Activated CD4-positive, alpha-beta T cell treated with anti-CD3 and anti-CD28 coated beads, Interleukin-2, amount 50 U/mL, for 24 hours (primary cell): Measurements from ENCODE around the gene TMEM201.
A peak's percentile ranks its signal among the peaks of the same experiment; 100 is the strongest.

Experiments
- DNase-seq, 2 donors: peaks; one replicate each; pipeline ENCODE4 v3.0.0-alpha.2; 2020; ENCODE audit warnings: low read depth in 1 of 2, low spot score in 1 of 2

Gene TMEM201

DNA sequence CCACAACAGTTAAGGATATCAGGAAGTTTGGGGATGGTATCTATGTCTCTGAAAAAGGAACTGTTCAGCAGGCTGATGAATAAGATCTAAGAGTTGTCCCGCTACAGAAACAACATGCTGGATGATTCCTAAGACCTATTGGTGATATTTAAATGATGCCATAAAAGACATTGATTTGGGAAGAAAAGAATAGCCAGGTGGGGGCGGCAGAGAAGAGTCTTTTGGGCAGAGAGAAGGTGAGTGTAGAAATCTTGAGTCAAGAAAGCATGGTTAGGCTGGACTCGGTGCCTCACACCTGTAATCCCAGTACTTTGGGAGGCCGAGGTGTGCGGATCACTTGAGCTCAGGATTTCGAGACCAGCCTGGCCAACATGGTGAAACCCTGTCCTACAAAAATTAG, 11.8 kb upstream of the TMEM201 start:
- no peak for DNase-seq

DNA sequence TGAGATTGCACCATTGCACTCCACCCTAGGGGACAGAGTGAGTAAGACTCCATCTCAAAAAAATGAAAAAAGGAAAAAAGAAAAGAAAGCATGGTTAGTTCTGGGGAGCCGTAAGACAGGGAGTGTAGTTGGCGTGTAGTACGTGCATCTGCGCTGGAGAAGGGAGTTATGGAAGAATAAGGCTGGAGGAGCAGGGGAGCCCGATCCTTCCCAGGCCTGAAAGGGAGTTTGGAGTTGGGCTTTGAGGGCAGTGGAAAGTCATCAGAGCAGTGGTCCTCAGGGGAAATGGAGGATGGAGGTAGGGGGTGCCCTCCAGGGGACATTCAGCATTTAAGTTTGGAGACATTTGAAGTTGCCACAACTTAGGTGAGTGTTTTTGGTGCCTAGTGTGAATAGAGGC, 11.3 kb upstream of the TMEM201 start:
- no peak for DNase-seq

DNA sequence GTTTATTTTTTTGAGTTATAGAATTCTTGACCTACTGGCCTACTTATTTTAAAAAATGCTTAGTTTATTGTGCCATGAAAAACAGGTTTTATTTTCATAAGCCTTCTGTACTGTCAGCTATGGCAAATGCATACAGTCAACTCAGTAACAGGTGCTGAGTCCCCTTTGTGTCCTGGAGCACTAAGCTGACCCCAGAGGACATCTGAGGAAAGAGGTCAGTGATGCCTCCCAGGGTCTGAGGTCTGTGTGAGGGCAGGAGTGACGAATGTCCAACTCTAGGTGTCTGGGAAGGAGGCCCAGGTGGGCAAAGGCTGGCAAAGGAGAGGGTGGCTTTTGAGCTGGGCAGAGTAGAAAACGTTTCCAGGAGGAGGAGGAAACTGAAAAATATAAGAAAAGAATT, 7.8 kb upstream of the TMEM201 start:
- DNase-seq: no peak

DNA sequence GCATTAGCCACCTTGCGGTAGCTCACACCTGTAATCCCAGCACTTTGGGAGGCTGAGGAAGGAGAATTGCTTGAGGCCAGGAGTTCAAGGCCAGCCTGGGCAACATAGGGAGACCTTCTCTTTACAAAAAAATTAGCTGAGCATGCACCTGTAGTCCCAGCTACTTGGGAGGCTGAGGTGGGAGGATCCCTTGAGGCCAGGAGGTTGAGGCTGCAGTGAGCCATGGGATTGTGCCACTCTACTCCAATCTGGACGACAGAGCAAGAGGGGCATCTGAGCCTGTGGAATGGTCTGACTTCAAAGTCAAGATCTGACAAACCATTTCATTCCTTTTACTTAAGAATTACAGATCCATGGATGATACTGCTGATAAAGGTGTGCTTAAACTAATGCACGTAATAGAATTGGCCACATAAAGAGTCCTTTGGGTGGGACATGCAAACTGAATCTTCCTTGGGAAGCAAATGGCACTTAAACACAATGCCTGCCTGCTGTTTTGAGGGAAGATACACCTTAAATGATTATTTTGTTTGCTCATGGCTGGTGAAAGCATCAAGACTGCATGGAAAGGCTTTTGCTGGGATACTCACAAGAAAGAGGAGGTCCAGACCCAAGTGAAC, 2.5 kb upstream of the TMEM201 start:
- no peak for DNase-seq

DNA sequence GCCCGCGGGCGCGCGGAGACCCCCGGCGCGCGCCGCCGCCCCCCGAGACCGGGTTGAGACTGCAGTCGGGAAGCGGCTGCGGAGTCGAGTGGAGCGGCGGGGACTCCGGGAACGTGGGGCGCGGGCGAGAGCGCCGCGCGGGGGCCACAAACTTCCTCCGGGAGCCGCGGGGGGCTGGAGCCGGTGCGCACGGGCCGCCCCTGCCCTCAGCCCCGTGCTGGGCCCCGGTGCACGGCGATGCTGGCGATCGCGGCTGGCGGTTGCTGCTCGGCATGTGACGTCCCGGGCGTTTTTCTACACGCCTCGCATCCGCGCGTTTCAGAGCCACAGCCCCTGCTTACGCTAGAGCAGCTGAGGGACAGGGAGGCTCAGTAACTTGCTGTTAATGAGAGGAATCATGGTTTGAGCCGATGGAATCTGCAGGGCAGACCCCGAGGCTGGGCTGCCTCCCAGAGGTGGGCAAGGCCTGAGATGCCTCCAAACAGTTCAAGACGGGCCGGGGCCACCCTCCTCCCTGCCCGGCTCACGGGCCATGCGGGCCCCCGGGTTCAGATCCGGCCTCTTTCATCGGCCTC, 520 bp downstream of the TMEM201 start:
- DNase-seq: peak in 1 of 2 donors; percentile 16

DNA sequence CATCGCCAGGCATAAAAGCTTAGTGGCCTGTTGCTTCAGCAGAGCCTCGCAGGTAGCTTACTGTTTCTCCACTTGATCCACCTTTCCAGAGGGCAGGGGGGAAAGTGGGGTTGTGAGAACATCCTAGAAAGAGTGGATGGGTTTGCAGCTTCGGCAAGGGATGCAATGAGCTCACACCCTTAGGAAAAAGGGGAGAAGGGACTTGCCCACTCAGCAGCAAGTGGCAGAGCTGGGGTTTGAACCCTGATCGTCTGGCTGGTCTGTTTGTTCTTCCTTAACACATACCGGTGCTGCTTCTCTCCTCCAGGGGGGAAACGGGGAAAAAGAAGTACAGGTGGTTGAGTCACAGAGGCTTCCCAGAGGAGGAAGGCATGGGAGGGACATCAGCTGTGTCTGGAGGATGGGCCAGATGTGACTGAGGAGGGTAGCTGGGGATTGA, 1.0 kb downstream of the TMEM201 start:
- peak in 1 of 2 donors; percentile 14 for DNase-seq

DNA sequence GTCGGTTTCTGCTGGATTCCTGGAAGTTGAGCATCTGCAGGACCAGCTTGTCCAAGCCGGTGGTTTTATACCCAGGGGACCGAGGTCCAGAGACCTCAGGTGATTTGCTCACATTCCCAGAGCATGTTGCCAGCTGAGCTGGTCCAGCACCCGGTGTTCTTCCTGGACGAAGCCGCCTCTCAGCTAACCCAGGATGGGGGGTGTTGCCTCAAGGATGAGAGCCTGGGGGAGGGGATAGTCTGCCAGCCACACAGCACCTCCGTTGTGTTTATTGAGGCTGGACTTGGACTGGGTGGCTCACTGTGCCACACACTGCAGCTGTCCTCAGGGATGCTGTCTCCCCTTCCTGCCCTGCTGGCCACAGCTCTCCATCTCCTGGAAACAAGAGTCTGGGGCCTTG, 1.5 kb downstream of the TMEM201 start:
- no peak for DNase-seq

DNA sequence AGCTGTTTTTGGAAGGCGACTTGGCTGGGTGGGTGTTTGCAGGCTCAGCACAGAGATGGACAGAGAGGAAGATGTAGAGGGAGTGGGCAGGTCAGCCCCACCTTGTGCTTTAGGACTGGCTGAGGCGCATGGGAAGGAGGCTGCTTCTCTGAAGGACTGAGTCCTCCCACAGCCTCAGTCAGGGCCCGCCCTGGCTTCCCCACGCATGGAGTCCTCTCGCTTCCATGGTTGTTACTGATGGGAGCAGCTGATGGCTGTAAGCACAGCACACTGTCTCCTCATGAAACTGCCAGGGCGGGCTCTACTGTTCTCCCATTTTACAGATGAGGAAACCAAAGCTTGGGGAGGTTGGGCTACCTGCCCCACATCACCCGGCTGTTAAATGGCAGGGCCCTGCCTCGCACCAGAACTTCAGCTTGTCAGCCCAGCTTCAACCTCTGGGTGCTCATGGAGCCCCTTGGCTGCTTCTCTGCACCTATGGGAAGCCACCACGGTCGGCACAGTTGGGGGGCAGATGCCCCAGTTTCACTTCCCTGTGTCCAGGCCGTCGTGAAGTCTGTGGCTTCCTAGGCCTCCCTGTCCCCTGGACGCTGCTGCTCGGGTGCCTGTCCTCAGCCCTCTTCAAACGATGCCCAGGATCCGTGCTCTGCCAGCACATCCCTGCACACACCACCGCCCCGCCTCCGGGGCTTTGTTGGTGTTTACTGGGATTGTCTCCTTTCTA, 2.4 kb downstream of the TMEM201 start:
- no peak for DNase-seq

DNA sequence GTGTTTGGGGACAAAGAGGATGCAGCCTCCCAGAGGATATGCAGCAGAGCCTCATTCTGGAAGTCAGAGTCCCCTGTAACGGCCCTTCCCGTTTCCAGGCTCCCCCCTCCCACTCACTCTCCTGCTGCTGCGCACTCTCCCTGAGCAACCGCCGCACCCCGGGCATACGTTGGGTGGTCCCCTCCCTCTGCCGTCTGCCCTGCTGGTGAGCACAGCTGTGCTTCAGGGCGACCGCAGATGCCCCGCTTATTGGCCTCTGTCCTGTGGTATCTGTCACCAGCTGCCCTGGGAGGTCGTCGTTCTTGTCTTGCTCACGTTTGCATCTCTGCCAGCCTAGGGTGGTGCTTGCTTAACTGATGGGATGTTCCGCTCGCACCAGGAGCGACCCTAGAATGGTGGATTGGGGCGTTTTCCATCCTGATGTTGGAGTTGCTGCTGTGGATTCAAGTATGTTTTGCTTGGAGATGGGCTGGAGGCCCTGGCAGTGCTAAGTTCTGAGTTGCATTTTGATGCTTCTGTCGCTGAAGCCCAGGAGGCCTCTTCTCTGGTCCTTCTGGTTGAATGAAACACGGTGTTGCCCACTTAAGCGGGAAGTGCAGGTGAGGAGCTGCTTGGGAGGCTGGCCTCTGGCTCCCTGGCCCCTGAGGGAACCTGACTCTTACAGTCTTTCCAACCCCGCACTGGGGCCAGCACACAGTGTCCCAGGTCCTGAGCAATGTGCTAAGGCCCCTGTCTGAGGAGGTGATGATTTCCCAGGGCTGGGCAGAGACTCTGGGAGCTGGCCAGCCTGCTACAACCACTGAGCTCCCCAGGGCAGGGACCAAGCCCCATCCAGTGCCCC, 3.2 kb downstream of the TMEM201 start:
- DNase-seq: no peak

DNA sequence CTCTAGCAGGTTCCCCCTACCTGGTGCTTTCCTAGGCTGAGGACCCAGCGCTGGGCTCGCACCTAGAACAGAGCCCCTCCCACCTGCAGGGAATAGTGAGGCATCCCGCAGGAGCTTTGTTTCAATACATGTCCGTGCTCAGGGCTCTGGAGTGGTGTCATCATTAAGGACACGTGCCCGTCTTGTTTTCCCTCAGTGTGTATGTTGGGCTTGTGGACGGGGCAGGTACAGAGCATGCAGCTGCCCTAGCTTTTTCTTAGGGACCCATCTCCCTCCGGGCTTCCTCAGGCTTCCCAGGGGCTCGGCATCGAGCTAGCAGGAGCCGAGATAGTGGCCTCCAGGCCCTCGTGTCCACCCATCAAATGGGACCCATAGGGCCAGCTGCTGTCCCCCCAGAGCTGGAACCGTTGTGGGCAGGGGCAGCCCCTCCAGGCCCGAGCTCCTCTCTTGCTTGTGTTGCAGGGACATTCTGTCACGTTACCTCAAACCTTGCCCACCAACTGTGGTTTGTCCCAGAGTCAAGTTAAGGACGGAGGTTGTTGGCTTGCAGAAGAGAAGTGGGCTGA, 3.9 kb downstream of the TMEM201 start:
- DNase-seq: no peak

DNA sequence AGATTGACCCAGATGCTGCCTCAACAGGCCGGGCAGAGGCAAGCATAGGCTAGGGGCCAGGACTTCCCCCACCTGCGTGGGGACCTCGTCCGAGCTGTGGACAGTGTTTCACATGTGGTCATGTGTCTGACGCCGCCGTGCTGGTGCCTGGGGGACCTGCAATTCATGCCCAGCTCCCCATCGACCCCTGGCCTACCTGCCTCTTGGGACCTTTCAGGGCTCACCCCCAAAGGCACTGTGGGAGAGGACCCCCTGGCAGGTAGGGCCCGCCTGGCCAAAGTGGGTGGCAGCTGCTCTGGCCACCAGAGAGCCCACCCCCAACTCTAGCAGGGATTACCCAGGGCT, 4.4 kb downstream of the TMEM201 start:
- DNase-seq: no peak

DNA sequence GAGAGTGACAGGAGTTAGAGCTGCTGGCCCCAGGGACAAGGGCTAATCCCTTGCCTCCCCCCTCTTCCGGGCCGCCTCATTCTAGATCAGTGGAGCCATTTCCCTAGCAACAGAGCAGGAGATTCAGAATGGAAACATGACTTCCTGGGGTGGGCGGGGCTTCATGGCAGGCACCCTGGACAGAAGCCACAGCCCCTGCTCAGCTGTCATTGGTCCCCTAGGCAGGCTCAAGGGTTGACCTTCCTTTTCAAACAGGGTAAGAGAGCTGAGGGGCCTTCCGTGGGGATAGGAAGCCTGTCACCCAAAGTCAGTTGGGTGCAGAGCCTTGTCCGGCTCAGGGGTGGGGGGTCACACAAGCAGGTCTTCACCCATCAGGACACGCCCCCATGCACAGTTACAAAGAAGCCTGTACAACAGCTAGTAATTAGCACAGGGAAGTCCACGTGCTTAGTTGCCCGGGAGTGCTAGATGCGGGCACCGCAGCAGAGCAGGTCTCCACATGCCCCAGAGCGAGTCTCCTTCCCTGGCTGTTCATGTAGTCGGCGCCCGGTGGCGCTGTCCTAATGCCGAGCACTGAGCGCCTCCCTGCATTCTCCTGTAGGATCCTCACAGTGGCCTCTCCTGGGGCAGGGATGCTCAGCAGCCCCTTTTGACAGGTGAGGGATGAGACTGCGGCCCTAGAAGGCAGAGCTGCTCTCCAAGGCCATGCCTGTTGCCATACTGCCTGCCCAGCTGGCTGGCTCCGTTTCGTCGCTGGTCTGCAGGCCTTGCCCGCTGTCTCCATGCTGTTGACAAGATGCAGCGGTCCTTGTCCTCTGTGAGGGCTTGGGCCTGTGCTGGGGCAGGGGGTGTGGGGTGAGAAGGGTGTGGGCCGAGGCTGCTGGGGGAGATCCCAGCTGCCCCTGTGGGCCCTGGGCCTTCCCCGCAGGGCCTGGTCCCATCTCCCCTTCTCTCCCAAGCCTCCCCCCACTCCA, 5.1 kb downstream of the TMEM201 start:
- DNase-seq: no peak

DNA sequence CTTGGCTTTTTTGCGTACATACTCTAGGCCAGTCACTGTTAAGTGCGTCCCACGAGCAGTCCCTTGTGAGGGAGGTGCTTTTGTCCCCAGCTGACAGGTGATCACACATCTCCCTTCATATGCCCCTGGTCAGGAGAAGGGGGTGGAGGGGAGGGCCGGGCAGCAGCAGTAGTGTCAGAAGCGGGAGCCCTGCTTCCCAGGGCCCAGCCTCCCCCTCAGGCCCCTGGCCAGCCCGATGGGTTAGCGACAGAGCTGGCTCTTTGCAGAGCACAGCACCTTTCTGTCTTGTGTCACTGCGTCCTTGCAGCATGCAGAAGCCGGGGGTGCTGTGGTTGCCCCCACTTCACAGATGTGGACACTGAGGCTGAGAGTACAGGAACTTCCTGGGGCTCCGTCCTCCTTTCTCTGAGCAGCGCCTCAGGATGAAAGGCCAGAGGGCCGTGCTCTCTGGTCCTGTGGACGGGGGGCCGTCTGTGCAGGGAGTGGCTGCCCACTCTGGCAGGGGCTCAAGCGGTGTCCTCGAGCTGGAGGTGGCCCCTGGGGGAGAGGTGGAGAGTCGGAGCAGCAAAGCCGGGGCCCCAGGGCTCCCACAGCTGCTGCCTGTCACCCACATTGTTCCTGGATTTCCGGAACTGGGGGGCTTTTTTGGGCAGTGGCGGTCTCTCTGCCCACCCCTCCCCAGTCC, 5.9 kb downstream of the TMEM201 start:
- no peak for DNase-seq

DNA sequence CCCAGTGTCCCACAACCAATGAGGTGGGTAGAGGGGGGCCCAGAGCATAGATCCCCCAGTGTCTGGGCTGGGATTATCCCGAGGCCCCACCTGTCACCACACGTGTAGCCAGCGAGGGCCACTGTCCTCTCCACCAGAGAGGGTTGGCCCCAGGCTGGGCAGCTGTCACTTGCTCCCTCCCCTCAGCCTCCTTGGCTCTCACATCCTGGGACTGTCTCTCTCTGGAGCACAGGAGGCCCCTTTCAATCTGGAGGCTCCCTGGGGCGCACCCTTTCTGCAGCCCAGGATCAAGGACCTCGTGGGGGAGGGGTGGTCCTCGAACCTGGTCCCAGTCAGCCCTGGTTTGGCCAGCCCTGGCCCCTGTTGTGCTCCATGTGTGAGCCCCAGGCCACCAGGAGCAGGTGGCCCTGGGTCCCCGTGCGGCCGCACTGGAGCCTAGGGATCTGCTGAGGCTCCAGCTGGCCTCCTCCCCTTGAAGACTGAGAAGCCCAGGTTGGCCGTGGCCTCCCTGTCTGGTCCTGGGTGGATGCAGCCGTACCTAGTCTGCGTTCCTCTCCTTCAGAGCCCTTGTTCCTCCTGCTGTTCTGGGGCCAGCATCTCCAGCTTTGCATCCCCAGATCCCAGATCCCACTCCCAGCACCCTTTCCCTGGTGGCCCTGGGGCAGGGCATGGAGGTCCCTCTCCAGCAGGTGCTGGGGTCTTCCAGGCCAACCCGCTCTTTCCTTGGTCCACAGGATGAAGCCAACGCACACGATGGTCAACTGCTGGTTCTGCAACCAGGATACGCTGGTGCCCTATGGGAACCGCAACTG, 6.7 kb downstream of the TMEM201 start:
- no peak for DNase-seq

DNA sequence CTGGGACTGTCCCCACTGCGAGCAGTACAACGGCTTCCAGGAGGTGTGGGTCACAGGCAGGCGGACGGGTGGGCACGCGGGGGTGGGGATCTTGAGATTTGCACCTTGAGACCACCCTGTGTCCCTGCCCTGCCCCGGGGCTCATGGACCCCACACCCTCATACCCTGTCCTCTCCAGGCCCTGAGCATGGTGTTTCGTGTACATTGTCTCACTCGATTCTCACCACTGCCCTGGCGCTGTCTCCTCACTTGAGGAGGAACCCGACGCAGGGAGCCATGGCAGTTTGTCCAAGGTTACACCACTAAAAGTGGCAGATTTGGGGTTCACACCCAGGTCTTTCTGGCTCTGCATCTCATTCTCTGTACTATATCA, 7.2 kb downstream of the TMEM201 start:
- no peak for DNase-seq

DNA sequence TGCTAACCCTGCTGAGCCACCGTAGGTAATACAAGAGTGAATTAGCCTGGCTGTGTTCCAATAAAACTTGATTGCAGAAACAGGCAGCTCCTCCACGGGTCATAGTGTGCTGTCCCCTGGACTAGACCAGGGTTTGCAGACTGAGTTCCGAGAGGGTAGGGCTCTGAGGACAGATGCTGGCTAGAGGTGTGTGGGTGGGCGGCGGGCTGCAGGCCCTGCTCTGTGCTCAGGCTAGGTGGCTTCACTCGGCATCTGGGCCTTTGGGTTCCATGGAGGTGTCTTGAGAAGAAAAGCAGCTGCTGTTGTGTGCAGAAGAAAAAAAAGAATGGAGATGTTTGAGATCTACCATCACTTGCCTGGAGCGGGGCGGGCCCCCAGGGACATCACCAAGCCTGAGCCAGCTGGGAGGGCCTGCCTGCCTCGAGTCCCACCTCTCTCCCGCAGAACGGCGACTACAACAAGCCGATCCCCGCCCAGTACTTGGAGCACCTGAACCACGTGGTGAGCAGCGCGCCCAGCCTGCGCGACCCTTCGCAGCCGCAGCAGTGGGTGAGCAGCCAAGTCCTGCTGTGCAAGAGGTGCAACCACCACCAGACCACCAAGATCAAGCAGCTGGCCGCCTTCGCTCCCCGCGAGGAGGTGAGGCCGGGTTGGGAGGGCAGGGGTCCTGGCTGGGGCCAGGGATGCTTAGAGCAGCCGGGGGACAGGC, 7.9 kb downstream of the TMEM201 start:
- no peak for DNase-seq

DNA sequence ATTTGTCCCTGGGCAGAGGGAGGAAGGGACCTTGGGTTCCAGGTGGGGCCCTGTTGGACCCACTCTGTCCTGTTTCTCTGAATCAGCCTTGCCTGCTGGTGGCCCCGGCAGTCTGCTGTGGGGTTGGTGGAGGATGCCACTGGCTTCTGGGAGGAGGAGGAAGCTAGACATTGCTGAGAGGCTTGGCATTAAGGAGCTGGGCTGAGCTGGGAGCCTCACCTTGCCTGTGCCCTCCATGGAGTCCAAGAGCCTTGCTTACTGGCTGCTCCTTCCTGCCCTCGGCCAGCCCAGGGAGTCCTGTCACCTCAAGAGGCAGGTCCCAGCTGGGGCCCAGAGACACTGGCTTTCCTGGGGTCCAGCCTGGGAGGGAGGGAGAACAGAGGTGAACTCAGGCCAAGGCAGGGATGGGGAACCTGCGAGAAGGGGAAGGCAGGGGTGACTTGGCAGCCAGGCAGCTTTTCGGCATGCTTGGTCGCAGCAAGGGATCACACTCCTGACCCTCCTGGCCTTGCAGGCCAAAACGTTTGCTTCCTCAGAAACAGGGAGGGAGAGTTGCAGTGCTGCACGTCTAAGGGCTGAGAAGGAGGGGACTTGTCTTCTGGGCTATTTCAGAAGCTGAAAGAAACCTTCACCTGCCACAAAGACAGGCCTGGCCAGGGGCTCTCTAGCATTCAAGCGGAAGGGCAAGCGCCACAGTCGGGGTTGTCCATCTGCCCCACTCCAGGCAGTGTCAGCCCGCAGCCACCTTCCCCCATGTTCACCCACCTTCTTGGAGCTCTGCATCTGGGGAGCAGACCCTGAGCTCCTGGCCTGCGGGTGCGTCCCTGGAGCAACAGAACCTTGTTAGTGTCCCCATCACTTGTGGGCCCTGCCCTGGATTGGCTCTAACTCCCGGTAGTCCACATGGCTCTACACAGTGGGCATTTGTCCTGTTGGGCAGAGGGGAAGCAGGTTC, 8.9 kb downstream of the TMEM201 start:
- DNase-seq: no peak
